ENCODE measurements around the gene GSDMA.
"Not testable (repeated sequence)": the region's sequence is repeated elsewhere in the genome, so short reads cannot be mapped to it uniquely, and the experiment has no call there.

The GSDMA gene

DNA sequence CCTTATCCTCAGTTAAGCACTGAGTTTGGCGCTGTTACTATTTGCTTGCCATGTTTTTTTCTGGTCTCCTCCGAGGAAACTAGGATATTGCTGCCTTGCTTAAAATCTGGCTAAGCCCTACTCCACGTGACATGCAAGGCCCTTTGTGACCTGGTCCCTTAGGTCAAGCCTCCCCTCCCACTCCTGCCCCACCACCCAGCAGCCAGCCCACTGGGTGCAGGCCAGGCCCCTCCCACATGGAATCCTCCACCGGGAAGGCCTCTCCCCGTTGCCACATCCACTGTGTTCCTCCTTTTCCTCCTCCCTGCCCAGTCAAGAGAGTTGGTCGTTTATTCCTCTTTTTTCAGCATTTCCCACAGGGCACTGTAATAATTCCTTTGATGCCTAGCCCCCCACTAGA, 34.0 kb downstream of the GSDMA start:
- no peak for DNase-seq (ENCODE audit: low spot score)

DNA sequence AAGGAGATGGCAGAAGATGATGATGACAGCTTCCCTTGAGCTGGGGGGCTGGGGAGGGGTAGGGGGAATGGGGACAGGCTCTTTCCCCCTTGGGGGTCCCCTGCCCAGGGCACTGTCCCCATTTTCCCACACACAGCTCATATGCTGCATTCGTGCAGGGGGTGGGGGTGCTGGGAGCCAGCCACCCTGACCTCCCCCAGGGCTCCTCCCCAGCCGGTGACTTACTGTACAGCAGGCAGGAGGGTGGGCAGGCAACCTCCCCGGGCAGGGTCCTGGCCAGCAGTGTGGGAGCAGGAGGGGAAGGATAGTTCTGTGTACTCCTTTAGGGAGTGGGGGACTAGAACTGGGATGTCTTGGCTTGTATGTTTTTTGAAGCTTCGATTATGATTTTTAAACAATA, 34.7 kb downstream of the GSDMA start:
- no peak for DNase-seq (ENCODE audit: low spot score)

DNA sequence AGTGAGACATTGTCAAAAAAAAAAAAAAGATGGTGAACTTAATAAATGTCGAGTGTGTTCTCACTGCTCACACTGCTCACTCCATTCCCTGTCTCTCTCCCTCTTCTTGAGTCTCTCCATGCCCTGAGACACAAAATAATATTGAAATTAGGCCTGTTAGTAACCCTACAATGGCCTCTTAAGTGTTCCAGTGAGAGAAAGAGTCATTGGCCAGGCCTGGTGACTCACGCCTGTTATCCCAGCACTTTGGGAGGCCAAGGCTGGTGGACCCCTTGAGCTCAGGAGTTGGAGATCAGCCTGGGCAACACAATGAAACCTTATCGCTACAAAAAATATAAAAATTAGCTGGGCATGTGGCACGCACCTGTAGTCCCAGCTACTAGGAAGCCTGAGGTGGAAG, 36.3 kb downstream of the GSDMA start:
- no peak for DNase-seq (ENCODE audit: low spot score)

DNA sequence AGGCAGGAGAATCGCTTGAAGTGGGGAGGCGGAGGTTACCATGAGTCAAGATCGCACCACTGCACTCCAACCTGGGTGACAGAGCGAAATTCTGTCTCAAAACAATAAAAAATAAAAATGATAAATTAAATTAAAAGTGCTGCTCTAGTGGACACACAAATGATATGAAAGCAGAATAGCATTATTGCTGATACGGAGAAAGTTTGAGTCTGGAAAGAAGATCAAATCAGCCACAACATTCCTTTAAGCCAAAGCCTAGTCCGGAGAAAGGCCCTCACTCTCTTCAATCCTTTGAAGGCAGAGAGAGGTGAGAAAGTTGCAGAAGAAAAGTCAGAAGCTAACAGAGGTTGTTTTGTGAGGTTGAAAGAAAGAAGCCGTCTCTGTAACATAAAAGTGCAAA, 37.4 kb downstream of the GSDMA start:
- DNase-seq (ENCODE audit: low spot score), result no peak

DNA sequence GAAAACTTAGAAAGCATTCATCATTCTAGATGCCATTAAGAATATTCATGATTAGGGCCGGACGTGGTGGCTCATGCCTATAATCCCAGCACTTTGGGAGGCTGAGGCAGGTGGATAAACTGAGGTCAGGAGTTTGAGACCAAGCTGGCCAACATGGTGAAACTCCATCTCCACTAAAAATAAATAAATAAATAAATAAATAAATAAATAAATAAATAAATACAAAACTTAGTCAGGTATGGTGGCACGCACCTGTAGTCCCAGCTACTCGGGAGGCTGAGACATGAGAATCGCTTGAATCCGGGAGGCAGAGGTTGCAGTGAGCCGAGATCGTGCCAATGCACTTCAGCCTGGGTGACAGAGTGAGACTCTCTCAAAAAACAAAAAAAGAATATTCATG, 38.5 kb downstream of the GSDMA start:
- not testable (repeated sequence) for DNase-seq (ENCODE audit: low spot score)

DNA sequence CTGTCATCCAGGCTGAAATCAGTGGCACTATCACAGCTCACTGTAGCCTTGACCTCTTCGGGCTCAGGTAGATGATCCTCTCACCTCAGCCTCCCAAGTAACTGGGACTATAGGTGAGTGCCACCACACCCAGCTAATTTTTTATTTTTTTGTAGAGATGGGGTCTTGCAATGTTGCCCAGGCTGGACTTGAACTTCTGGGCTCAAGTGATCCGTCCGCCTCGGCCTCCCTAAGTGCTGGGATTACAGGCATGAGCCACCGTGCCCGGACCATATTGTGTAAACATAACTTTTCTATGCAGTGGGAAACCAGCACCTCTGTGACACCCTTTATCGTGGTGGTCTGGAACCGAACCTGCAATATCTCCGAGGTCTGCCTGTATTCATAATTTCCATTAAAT, 41.3 kb downstream of the GSDMA start:
- no peak for DNase-seq (ENCODE audit: low spot score)

DNA sequence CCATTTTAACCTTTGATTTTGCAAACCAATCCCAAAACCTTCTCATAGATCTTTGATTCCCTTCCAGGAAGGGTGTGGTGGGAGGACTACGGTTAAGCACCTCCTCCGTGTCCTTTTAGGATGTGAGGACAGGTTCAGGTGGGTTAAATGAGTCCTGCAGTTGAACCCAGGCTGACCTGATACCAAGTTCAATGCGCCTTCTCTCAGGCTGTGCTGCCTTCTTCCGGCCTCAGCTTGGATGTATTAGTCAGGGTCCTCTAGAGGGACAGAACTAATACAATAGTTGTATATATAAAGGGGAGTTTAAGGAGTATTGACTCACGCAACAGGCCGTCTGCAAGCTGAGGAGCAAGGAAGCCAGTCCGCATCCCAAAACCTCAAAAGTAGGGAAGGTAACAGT, 41.9 kb downstream of the GSDMA start:
- no peak for DNase-seq (ENCODE audit: low spot score)

DNA sequence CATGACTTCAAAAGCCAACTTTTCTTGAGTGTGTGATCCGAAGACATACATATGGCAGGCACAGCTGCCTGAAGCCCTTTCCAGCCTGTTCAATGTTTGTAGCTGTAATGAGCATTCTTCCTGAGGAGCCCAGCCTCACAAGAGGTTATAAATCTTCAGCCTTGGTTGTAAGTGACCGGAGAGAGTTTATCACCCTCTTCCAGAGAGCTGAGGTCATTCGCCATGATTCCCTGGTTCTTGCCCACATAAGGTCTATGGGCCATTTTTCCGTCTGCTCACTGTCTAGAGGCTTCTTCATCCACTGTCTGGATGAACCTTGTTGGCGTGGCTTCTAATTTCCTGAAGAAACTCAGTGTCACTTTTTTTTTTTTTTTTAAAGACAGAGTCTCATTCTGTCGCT, 42.7 kb downstream of the GSDMA start:
- DNase-seq (ENCODE audit: low spot score), result no peak

DNA sequence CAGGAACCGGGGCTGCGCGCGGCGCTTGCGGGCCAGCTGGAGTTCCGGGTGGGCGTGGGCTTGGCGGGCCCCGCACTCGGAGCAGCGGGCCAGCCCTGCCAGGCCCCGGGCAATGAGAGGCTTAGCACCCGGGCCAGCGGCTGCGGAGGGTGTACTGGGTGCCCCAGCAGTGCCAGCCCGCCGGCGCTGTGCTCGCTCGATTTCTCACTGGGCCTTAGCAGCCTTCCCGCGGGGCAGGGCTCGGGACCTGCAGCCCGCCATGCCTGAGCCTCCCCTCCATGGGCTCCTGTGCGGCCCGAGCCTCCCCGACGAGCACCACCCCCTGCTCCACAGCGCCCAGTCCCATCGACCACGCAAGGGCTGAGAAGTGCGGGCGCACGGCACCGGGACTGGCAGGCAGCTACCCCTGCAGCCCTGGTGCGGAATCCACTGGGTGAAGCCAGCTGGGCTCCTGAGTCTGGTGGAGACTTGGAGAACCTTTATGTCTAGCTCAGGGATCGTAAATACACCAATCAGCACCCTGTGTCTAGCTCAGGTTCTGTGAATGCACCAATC, 48.2 kb downstream of the GSDMA start:
- not testable (repeated sequence) for DNase-seq (ENCODE audit: low spot score)

DNA sequence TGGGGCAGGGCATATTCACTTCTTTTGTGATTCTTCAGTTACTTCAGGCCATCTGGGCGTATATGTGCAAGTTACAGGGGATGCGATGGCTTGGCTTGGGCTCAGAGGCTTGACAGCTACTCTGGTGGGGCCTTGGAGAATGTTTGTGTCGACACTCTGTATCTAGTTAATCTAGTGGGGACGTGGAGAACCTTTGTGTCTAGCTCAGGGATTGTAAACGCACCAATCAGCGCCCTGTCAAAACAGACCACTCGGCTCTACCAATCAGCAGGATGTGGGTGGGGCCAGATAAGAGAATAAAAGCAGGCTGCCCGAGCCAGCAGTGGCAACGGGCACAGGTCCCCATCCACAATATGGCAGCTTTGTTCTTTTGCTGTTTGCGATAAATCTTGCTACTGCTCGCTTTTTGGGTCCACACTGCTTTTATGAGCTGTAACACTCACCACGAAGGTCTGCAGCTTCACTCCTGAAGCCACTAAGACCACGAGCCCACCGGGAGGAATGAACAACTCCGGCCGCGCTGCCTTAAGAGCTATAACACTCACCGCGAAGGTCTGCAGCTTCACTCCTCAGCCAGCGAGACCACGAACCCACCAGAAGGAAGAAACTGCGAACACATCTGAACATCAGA, 49.3 kb downstream of the GSDMA start:
- DNase-seq (ENCODE audit: low spot score), result not testable (repeated sequence)

DNA sequence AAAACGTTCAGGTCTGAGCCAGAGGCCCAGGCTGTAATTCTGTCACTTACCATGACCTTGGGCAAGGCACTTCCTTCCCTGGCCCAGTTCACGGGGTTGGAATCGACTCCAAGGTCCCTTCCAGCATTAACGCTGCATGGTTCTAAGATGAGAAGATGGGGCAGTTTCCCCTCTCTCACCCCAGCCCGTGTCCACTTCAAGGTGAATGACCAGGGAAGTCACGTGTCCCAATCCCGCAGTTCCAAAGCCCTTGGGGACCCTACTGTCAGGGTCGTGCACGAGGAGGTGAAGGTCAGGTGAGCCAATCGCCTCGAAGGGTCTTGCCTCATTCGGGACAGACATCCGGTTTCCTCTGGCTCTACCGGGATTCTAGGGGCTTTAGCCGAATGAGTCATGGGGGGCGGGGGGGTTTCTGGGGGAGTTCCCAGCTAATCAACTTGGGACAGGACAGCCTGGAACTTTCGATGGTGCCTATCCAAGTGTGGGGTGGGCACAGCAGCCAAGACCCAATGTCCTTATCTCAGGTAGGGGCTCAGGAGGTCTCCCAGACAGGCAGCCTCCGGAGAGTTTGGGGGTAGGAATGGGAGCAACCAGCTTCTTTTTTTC, 51.7 kb downstream of the GSDMA start:
- DNase-seq (ENCODE audit: low spot score), result no peak

DNA sequence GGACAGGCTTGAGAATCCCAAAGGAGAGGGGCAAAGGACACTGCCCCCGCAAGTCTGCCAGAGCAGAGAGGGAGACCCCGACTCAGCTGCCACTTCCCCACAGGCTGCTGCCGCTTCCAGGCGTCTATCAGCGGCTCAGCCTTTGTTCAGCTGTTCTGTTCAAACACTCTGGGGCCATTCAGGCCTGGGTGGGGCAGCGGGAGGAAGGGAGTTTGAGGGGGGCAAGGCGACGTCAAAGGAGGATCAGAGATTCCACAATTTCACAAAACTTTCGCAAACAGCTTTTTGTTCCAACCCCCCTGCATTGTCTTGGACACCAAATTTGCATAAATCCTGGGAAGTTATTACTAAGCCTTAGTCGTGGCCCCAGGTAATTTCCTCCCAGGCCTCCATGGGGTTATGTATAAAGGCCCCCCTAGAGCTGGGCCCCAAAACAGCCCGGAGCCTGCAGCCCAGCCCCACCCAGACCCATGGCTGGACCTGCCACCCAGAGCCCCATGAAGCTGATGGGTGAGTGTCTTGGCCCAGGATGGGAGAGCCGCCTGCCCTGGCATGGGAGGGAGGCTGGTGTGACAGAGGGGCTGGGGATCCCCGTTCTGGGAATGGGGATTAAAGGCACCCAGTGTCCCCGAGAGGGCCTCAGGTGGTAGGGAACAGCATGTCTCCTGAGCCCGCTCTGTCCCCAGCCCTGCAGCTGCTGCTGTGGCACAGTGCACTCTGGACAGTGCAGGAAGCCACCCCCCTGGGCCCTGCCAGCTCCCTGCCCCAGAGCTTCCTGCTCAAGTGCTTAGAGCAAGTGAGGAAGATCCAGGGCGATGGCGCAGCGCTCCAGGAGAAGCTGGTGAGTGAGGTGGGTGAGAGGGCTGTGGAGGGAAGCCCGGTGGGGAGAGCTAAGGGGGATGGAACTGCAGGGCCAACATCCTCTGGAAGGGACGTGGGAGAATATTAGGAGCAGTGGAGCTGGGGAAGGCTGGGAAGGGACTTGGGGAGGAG, 52.5 kb downstream of the GSDMA start, which contains the start of gene CSF3:
Gene CSF3 (plus strand): TSS at position 436 of the 993 bp plus-strand sequence. CDS start 35 bp downstream, at position 471.
- no peak for DNase-seq (ENCODE audit: low spot score)

DNA sequence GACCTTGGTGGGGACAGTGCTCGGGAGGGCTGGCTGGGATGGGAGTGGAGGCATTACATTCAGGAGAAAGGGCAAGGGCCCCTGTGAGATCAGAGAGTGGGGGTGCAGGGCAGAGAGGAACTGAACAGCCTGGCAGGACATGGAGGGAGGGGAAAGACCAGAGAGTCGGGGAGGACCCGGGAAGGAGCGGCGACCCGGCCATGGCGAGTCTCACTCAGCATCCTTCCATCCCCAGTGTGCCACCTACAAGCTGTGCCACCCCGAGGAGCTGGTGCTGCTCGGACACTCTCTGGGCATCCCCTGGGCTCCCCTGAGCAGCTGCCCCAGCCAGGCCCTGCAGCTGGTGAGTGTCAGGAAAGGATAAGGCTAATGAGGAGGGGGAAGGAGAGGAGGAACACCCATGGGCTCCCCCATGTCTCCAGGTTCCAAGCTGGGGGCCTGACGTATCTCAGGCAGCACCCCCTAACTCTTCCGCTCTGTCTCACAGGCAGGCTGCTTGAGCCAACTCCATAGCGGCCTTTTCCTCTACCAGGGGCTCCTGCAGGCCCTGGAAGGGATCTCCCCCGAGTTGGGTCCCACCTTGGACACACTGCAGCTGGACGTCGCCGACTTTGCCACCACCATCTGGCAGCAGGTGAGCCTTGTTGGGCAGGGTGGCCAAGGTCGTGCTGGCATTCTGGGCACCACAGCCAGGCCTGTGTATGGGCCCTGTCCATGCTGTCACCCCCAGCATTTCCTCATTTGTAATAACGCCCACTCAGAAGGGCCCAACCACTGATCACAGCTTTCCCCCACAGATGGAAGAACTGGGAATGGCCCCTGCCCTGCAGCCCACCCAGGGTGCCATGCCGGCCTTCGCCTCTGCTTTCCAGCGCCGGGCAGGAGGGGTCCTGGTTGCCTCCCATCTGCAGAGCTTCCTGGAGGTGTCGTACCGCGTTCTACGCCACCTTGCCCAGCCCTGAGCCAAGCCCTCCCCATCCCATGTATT, 53.5 kb downstream of the GSDMA start:
- no peak for DNase-seq (ENCODE audit: low spot score)

DNA sequence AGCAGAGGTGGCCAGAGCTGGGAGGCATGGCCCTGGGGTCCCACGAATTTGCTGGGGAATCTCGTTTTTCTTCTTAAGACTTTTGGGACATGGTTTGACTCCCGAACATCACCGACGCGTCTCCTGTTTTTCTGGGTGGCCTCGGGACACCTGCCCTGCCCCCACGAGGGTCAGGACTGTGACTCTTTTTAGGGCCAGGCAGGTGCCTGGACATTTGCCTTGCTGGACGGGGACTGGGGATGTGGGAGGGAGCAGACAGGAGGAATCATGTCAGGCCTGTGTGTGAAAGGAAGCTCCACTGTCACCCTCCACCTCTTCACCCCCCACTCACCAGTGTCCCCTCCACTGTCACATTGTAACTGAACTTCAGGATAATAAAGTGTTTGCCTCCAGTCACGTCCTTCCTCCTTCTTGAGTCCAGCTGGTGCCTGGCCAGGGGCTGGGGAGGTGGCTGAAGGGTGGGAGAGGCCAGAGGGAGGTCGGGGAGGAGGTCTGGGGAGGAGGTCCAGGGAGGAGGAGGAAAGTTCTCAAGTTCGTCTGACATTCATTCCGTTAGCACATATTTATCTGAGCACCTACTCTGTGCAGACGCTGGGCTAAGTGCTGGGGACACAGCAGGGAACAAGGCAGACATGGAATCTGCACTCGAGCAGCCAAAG, 54.7 kb downstream of the GSDMA start:
- DNase-seq (ENCODE audit: low spot score), result no peak

DNA sequence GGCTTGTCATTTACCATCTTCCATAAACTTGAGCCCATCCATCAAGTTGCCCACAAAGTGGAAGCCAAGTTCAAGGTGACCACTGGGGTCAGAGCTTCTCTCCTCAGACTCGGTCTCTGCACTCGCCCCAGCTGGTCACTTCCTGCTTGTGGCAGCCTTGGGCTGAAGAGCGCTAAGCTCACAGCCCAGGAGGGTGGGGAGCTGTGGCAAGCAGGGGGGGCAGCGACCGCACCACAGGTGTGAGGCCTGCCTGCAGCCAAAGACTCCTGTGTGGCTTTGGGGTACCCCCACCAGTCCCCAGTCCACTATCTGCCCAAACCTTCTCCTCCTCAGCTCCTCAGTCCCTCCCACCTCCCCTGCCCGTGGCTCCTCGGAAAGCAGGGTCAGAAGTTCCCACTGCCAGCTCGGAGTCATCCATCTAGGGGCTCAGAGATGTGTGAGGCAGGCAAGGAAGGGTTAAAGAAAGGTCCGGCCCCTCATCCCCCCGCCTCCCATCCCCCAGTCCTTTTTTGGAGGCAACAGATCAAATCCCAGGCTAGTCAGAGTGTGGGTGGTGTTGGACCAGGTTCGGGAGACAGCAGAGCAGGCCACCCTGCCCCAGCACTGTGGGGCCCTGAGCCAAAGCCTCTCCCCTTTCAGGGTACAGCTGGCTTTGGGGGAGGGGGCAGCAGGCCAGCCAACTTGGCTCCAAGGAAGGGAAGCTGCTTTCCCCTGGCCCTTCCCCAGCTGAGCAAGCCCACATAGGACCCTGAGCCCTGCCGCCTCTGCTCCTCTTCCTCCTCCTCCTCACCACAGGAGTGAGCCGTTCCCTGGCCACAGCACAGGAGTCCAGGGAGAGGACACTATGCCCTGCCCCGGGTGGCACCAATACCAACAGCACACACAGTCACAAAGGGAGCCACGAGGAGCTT, 55.7 kb downstream of the GSDMA start:
- no peak for DNase-seq (ENCODE audit: low spot score)

DNA sequence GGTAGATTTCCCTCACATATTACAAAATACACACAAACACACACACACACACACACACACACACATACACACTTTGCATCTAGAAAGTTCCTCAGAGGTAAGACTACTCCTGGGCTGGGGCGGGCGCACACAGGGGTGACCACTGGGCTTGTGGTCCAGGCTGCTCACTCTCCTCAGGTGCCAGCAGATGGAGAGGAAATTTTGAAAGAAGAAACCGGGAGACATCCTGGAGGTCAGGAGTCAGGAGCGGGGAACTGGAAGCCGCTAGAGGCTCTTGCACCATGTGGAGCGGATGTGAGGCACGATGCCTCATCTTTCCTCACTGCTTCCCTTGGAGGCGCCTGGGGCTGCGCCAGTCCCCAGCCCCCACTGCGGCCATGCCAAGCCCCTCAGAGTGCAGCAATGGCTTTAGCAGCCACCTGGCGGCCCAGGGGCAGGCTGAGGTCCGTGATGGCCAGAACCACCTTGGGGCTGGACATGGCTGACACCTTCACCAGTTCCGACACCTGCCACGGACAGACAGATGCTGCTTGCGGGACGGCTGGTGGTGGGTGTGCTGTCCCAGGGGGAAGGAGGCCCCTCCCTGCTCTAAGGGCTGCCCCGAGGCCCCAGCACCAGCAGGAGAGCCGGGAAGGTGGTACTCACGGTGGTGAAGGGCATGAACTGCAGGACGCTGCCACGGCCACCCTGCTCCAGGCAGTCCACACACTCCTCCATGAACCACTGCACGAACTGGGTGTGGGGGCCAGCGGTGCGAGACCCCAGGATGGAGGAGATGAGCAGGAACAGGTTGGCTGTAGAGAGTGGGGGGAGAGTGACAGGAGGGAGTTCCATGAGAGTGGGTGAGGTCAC, 56.6 kb downstream of the GSDMA start:
- no peak for DNase-seq (ENCODE audit: low spot score)

DNA sequence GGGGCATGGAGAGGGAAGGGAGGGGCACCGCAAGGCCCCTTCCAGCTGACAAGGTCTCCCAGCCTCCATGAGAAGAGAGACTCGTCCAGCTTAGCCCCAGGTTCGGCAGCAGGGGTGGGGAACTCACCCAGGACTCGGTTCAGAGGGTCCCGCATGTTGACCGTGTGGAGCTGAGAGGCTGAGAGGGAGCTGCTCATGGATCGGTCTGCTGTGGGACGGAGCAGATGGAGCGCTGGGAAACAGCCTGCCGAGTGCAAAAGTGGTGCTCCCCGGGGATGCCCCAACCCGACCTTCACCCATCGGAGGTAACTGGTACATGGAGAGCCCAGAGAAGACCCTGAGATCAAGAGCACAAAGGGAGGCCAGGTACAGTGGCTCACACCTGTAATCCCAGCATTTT, 57.3 kb downstream of the GSDMA start:
- no peak for DNase-seq (ENCODE audit: low spot score)

DNA sequence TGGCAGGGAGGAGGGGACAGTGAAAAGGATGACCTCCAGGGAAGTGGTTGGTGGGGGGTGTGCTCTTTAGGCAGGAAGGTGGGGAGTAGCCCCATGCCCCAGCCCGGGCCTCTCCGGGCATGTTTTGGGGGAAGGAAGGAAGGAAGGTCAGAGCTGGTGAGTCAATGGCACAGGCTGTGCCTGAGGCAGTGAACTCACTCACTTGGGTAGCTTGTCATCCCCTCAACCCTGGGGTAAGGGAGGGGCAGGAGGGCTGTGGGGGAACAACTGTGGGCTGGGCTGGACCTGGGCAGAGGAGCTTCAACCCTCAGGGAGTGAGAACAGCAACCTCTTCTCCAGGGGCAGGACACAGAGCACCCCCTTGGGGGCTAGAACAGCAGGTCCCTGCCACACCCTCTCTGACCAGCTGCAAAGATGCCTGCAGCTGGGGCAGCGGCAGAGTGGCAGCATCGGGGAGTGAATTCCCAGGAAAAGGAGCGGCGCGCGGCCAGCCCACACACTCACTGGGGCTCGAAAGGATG, 58.7 kb downstream of the GSDMA start:
- DNase-seq (ENCODE audit: low spot score), result peak; percentile 63
